ENCODE results near the gene TIPIN.
A peak's percentile ranks its signal among the peaks of the same experiment; 100 is the strongest.

Gene TIPIN, protein sequence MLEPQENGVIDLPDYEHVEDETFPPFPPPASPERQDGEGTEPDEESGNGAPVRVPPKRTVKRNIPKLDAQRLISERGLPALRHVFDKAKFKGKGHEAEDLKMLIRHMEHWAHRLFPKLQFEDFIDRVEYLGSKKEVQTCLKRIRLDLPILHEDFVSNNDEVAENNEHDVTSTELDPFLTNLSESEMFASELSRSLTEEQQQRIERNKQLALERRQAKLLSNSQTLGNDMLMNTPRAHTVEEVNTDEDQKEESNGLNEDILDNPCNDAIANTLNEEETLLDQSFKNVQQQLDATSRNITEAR

GRCh38 chr15:66356359-66357236, at the start of gene TIPIN:
TIPIN (minus strand) TSS chr15:66356685; CDS start chr15:66352947, 3,738 bp downstream.
- Histone ChIP-seq H3K9me3 (ENCODE audit: control insufficient read depth, low read length) (no peaks in the 10 kb centered on the region), H3K4me1 (ENCODE audit: control insufficient read depth, insufficient read depth, low read length) (peaks cover 3% of the 10 kb centered on the region), H3K9ac (ENCODE audit: low read length) (peak within 1 kb of the TSS; percentile 88), H3K36me3 (ENCODE audit: control insufficient read depth, insufficient read depth, low read length) (no peaks in the 10 kb centered on the region), H3K27me3 (ENCODE audit: control insufficient read depth, insufficient read depth, low read length) (no peaks in the 10 kb centered on the region), H3K4me3 (ENCODE audit: low read length) (peak within 1 kb of the TSS; percentile 95)

GRCh38 chr15:66405615-66406014, 49.1 kb upstream of the TIPIN start:
- Histone ChIP-seq H3K36me3 (ENCODE audit: control insufficient read depth, insufficient read depth, low read length) (no peaks in the 10 kb centered on the region), H3K9ac (ENCODE audit: low read length) (no peak overlapping the region), H3K4me1 (ENCODE audit: control insufficient read depth, insufficient read depth, low read length) (no peaks in the 10 kb centered on the region), H3K27me3 (ENCODE audit: control insufficient read depth, insufficient read depth, low read length) (no peaks in the 10 kb centered on the region), H3K4me3 (ENCODE audit: low read length) (no peak overlapping the region), H3K9me3 (ENCODE audit: control insufficient read depth, low read length) (no peaks in the 10 kb centered on the region)

DNA sequence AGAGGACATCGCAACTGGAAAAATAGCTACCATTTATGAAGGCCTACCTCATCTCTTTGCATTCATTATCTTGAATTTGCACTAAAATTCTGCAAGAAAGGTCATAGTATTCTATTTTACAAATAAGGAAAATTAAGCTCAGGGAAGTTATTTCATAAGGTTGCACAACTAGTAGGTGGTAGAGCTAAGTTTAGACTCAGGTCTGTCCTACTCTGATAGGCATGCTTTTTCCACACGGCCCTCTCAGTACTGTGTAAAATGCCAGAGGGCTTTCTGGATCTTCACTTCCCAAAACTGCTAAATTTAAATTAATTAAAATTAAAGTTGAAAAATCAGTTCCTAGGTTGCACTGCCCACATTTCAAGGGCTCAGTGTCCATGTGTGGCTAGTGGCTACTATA, 48.5 kb upstream of the TIPIN start:
- no peaks in the 10 kb centered on the region for H3K27me3 ChIP-seq (ENCODE audit: control insufficient read depth, insufficient read depth, low read length)
- H3K9ac ChIP-seq (ENCODE audit: low read length): no peak overlapping the region
- H3K9me3 ChIP-seq (ENCODE audit: control insufficient read depth, low read length): no peaks in the 10 kb centered on the region
- H3K4me3 ChIP-seq (ENCODE audit: low read length): no peak overlapping the region
- H3K4me1 ChIP-seq (ENCODE audit: control insufficient read depth, insufficient read depth, low read length): no peaks in the 10 kb centered on the region
- no peaks in the 10 kb centered on the region for H3K36me3 ChIP-seq (ENCODE audit: control insufficient read depth, insufficient read depth, low read length)

DNA sequence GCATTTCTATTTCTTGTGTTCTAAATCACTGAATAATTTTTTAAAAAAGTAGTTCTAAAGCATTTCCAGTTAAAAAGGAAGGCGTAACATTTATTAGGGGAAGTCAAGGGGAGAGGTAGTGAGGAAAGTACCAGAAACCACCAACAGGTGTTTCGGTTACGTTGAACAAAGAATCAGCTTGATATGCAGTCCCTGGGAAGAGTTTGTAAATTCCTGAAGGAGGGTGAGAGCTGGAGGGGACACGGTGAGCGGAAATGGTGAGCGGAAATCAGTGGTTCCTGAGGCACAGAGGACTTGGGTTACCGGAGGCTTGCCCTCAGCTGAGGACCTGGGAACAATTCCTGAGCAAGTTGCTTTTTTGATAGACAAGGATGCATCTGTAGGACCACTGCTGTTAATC, 48.0 kb upstream of the TIPIN start:
- no peaks in the 10 kb centered on the region for H3K9me3 ChIP-seq (ENCODE audit: control insufficient read depth, low read length)
- no peaks in the 10 kb centered on the region for H3K27me3 ChIP-seq (ENCODE audit: control insufficient read depth, insufficient read depth, low read length)
- no peaks in the 10 kb centered on the region for H3K36me3 ChIP-seq (ENCODE audit: control insufficient read depth, insufficient read depth, low read length)
- H3K9ac ChIP-seq (ENCODE audit: low read length): no peak overlapping the region
- no peaks in the 10 kb centered on the region for H3K4me1 ChIP-seq (ENCODE audit: control insufficient read depth, insufficient read depth, low read length)
- H3K4me3 ChIP-seq (ENCODE audit: low read length): no peak overlapping the region

DNA sequence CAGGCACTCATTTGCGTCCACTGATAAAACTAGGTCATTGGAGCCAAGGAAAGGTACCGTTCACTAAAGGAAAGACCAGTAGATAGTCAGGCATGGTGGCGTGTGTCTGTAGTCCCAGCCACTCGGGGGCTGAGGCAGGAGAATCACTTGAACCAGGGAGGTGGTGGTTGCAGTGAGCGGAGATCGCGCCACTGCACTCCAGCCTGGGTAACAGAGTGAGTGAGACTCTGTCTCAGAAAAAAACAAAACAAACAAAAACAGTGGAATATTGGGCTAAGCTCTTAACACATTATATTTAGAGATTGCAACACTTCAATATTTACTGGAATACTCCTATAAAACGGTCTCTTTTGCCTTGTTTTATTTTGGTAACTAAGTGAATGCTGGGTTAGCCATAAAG, 47.6 kb upstream of the TIPIN start:
- Histone ChIP-seq H3K27me3 (ENCODE audit: control insufficient read depth, insufficient read depth, low read length) (no peaks in the 10 kb centered on the region), H3K4me1 (ENCODE audit: control insufficient read depth, insufficient read depth, low read length) (no peaks in the 10 kb centered on the region), H3K4me3 (ENCODE audit: low read length) (no peak overlapping the region), H3K9ac (ENCODE audit: low read length) (no peak overlapping the region), H3K9me3 (ENCODE audit: control insufficient read depth, low read length) (no peaks in the 10 kb centered on the region), H3K36me3 (ENCODE audit: control insufficient read depth, insufficient read depth, low read length) (no peaks in the 10 kb centered on the region)

DNA sequence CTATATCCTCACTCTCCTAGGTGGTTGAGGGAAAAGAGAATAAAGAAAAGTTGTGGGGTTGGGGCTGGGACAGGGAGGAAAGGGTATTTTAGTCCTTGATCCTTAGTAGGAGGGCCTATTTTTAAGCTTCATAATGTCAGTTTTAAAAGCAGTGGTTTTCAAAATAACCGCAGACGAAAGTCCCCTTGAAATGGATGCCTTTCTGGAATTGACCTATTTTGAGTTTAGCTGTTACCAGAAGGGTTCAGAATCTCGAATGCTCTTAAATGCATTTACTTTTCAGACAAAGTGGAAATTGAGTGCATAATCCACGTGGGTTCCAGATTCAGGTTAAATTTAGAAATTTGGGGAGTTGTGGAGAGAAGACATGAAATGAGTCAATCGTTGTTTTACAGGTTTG, 46.8 kb upstream of the TIPIN start:
- Histone ChIP-seq H3K4me1 (ENCODE audit: control insufficient read depth, insufficient read depth, low read length) (no peaks in the 10 kb centered on the region), H3K4me3 (ENCODE audit: low read length) (no peak overlapping the region), H3K27me3 (ENCODE audit: control insufficient read depth, insufficient read depth, low read length) (no peaks in the 10 kb centered on the region), H3K9me3 (ENCODE audit: control insufficient read depth, low read length) (no peaks in the 10 kb centered on the region), H3K36me3 (ENCODE audit: control insufficient read depth, insufficient read depth, low read length) (no peaks in the 10 kb centered on the region), H3K9ac (ENCODE audit: low read length) (no peak overlapping the region)

- Histone ChIP-seq H3K4me1 (ENCODE audit: control insufficient read depth, insufficient read depth, low read length) (no peaks in the 10 kb centered on the region), H3K9ac (ENCODE audit: low read length) (no peak overlapping the region), H3K36me3 (ENCODE audit: control insufficient read depth, insufficient read depth, low read length) (no peaks in the 10 kb centered on the region), H3K9me3 (ENCODE audit: control insufficient read depth, low read length) (no peaks in the 10 kb centered on the region), H3K27me3 (ENCODE audit: control insufficient read depth, insufficient read depth, low read length) (no peaks in the 10 kb centered on the region), H3K4me3 (ENCODE audit: low read length) (no peak overlapping the region)
These were observed 46.3 kb upstream of the TIPIN start for GRCh38 chr15:66402761-66403284.

- Histone ChIP-seq H3K4me3 (ENCODE audit: low read length) (no peak overlapping the region), H3K4me1 (ENCODE audit: control insufficient read depth, insufficient read depth, low read length) (no peaks in the 10 kb centered on the region), H3K27me3 (ENCODE audit: control insufficient read depth, insufficient read depth, low read length) (no peaks in the 10 kb centered on the region), H3K9ac (ENCODE audit: low read length) (no peak overlapping the region), H3K36me3 (ENCODE audit: control insufficient read depth, insufficient read depth, low read length) (no peaks in the 10 kb centered on the region), H3K9me3 (ENCODE audit: control insufficient read depth, low read length) (no peaks in the 10 kb centered on the region)
These were observed 44.9 kb upstream of the TIPIN start for GRCh38 chr15:66401130-66402021.

DNA sequence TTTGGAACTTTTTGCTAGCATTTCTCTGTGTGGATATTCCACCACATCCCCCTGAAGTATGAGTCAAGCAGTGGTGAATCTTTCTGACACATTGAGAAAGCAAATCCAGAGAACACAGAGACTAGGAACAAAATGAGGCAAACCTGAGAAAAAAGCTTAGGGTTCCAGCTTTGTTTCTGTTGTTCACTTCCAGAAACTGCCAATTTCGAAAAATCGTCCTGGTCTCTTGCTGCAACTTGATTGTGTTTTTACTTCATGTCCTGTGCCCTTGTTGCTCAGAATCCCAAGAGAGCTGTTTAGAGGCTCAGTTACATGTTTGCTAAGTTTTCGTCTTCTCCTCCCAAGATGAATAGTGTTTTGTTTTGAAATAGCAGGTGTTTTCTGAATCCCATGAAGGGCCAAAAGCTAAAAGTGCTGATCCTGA, 43.9 kb upstream of the TIPIN start:
- no peak overlapping the region for H3K4me3 ChIP-seq (ENCODE audit: low read length)
- no peak overlapping the region for H3K9ac ChIP-seq (ENCODE audit: low read length)
- H3K9me3 ChIP-seq (ENCODE audit: control insufficient read depth, low read length): no peaks in the 10 kb centered on the region
- H3K27me3 ChIP-seq (ENCODE audit: control insufficient read depth, insufficient read depth, low read length): no peaks in the 10 kb centered on the region
- no peaks in the 10 kb centered on the region for H3K36me3 ChIP-seq (ENCODE audit: control insufficient read depth, insufficient read depth, low read length)
- H3K4me1 ChIP-seq (ENCODE audit: control insufficient read depth, insufficient read depth, low read length): no peaks in the 10 kb centered on the region

DNA sequence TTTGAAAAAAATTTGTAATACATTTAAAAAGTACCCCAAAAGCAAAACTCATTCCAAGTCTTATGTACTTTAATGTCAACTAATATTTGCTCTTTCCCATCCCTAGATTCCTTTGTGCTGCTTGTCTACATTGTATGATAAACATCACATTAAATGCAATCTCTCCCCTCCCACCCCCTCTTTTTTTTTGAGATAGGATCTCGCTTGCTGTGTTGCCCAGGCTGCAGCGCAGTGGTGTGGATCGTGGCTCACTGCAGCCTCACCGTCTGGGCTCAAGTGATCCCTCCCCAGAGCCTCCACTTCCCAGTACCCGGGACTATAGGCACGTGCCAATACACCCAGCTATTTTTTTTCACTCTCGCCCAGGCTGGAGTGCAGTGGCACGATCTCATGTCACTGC, 42.8 kb upstream of the TIPIN start:
- H3K9me3 ChIP-seq (ENCODE audit: control insufficient read depth, low read length): no peaks in the 10 kb centered on the region
- no peak overlapping the region for H3K4me3 ChIP-seq (ENCODE audit: low read length)
- H3K9ac ChIP-seq (ENCODE audit: low read length): no peak overlapping the region
- H3K4me1 ChIP-seq (ENCODE audit: control insufficient read depth, insufficient read depth, low read length): no peaks in the 10 kb centered on the region
- no peaks in the 10 kb centered on the region for H3K27me3 ChIP-seq (ENCODE audit: control insufficient read depth, insufficient read depth, low read length)
- no peaks in the 10 kb centered on the region for H3K36me3 ChIP-seq (ENCODE audit: control insufficient read depth, insufficient read depth, low read length)

GRCh38 chr15:66394915-66395314, 38.4 kb upstream of the TIPIN start:
- no peaks in the 10 kb centered on the region for H3K4me1 ChIP-seq (ENCODE audit: control insufficient read depth, insufficient read depth, low read length)
- no peaks in the 10 kb centered on the region for H3K9me3 ChIP-seq (ENCODE audit: control insufficient read depth, low read length)
- no peaks in the 10 kb centered on the region for H3K36me3 ChIP-seq (ENCODE audit: control insufficient read depth, insufficient read depth, low read length)
- H3K27me3 ChIP-seq (ENCODE audit: control insufficient read depth, insufficient read depth, low read length): no peaks in the 10 kb centered on the region
- no peak overlapping the region for H3K9ac ChIP-seq (ENCODE audit: low read length)
- H3K4me3 ChIP-seq (ENCODE audit: low read length): no peak overlapping the region
